ENCODE results near the gene CIRBP.

CIRBP gene

DNA sequence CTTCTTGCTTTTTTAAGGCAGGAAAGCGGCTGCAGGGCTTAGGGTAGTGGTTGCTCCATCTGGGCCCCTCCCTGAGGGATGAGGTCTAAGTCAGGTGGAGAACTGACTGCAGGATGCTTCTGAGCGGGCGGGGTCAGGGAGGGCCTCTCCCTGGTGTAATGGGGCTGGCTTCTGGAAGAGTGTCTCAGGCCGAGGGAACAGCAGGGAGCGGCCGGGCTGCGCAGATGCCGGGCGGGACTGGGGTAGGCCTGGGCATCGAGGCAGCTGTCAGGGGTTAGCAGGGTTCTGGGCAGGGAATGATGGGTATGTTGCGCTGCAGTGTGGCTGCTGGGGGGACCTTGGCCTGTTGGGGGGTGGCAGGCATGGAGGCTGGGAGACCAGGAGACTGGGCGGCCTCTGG lies 8.9 kb downstream of the CIRBP start:
- TF ChIP-seq GATA3 (IDR thresholded peaks at IDR 0.05; ENCODE audit: low read depth, low read length) (no peak), GATA2 (IDR thresholded peaks at IDR 0.05; ENCODE audit: low read depth, low read length) (no peak)

DNA sequence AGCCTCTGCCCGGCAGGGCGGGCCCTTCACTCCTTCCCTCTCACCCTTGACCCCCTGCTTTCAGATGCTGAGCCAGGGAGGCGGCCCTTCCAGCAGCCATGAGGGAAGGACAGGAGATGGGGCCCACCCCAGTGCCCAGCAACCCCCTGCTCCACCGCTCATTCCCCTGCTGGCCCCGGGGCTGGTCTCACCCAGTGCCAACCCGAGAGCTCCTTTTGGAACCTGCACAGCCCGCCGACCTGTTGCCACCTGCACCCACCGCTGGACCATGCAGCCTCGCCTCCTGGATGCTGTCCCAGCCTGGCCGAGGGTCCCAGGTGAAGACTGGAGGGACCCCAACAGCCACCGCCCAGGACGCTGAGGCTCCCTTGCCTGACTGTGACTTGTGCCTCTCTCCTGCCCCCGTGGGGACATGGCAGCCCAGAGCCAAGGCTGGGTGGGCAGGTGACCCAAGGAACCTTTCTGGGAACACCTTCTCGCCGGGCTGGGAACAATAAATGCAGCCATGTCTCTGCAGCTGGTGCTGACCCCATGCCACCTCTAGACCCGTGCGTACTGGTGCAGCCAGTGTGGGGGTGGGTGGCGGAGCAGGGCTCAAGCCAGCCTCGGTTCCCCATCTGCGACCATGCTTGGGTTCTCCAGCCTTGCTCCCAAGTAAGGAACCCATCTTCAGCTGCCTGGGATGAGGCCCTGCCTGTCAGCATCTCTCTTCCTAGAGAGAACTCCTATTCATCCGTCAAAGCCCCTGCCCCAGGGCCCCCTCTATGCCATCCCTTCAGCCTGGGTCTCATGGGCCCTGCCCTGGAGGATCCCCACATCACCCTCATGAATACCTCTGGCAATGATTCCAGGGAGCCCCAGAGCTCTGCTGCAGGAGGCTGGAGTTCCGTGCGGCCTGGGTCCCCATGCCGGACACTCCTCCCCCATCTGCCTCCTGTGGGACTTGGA lies 9.9 kb downstream of the CIRBP start:
- no peak for TF ChIP-seq GATA3 (IDR thresholded peaks at IDR 0.05; ENCODE audit: low read depth, low read length)
- TF ChIP-seq GATA2 (IDR thresholded peaks at IDR 0.05; ENCODE audit: low read depth, low read length) = no peak

DNA sequence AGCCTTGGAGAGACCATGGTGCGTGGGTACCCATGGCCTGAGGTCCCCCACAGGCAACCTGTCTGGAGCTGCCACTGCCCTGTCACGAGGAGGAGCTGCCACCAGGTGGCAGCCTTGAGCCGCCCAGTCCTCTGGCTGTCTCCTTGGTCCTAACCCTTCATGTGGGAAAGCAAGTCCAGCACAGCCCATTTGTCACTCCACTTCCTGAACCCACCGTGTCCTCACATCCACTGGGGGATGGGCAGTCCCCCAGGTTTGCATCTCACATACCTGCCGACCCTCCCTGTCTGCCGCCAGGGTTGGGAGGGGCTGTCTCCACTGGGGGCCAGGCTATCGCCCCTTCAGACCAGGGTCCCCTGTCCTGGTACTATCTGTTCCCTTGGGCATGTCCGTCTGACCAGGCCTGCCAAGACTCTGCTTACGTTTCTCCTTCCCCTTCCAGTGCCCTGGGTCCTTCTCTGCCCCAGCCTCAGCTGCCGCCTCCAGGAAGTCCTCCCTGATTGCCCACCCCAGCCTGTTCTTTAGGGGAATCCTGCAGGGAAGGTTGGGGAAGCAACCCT lies 10.7 kb downstream of the CIRBP start:
- TF ChIP-seq GATA3 (IDR thresholded peaks at IDR 0.05; ENCODE audit: low read depth, low read length) = no peak
- TF ChIP-seq GATA2 (IDR thresholded peaks at IDR 0.05; ENCODE audit: low read depth, low read length) = no peak

DNA sequence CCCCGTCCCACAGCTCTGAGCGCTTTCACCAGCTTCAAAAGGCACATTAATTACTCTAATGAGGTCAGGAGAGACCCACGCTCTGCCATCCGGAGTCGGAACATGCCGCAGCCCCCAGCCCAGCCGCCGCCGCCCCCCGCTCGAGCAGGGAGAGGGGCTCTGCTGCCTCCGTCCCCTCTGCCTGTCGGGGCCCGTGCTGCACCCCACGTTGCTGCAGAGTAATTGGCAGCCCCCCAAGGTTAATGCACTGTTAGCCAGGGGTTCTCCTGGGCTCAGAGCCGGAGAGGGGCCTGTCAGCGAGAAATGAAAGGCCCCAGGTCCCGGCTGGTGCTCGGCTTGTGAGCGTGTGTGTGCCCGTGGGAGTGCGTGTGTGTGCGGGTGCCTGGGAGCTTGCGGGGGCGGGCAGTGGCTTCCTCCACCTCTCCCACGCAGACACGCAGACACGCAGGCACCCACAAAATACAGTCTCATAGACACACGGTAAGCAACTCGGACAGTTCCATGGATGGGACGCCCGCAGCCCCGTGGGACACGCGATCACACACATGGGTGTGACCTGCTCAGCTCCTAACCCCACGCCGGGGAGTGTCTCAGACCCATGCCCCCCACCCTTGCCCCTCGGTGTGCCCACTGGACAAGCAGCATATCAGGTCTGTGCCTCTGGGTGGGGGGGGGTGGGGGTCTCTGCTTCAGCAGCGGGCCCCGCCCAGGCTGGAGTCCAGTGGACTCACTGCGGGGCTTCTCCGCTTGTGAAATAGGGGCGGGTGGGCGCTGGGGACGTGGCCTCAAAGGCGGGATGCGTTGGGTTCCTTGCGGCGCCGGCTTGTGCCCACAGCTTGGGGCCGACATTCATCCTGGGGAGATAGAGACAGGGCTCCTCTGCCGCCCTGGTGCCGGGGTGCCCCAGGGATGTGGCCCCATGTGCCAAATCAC lies 11.8 kb downstream of the CIRBP start:
- TF ChIP-seq GATA3 (IDR thresholded peaks at IDR 0.05; ENCODE audit: low read depth, low read length) (no peak), GATA2 (IDR thresholded peaks at IDR 0.05; ENCODE audit: low read depth, low read length) (no peak)

DNA sequence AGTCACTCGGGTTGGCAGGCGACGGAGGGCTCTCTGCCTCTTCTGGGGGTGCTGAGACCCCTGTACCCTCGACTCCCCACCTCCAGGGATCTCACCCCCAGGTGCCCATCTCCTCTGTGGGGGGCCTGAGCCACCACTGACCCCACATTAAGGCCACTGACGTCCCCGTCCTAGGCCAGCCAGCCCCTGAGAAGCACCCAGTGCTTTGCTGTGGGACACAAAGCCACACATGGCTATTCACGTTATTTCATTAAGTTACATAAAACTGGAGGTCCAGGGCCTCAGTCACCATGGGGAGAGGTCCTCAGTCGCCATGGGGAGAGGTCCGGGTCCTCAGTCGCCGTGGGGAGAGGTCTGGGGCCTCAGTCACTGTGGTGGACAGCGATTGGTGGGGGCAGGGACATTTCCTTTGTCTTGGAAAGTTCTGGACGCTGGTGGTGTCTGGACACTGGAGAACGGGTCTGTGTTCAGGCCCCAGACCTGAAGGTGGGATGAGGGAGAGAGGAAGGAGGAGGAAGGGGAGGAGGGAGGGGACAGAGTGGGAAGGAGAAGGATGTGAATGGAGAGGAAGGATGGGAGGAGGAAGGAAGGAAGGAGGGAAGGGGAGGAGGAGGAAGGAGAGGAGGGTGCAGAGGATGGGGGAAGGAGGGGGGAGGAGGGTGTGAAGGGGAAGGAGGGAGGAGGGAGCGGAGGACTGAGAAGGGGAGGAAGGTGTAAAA lies 12.6 kb downstream of the CIRBP start:
- TF ChIP-seq GATA3 (IDR thresholded peaks at IDR 0.05; ENCODE audit: low read depth, low read length) (no peak), GATA2 (IDR thresholded peaks at IDR 0.05; ENCODE audit: low read depth, low read length) (no peak)

DNA sequence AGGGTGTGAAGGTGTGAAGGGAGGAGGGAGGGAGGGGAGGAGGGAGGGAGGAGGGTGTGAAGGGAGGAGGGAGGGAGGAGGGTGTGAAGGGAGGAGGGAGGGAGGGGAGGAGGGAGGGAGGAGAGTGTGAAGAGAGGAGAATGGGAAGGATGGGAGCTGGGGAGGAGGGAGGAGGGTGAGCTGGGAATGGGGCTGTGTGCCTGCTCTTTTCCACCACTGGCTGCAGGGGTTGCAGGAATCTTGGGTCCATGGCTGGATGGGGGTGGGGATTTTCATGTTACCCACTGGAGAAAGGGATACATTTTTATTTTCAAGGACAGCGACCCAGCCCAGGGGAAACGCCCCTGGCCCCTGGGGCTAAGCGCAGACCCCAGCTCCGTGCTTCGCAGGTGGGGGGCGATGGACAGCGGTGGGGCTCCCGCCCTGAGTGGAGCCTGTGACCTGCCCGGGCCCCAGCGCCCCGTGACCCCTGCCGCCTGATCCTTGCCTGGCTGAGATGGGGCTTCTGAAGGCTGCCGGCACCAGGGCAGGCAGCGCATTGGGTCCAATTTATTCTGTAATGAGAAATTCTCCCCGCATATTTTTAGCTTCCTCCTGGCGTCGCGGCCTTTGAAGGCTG lies 13.6 kb downstream of the CIRBP start:
- no peak for TF ChIP-seq GATA2 (IDR thresholded peaks at IDR 0.05; ENCODE audit: low read depth, low read length)
- TF ChIP-seq GATA3 (IDR thresholded peaks at IDR 0.05; ENCODE audit: low read depth, low read length) = no peak

DNA sequence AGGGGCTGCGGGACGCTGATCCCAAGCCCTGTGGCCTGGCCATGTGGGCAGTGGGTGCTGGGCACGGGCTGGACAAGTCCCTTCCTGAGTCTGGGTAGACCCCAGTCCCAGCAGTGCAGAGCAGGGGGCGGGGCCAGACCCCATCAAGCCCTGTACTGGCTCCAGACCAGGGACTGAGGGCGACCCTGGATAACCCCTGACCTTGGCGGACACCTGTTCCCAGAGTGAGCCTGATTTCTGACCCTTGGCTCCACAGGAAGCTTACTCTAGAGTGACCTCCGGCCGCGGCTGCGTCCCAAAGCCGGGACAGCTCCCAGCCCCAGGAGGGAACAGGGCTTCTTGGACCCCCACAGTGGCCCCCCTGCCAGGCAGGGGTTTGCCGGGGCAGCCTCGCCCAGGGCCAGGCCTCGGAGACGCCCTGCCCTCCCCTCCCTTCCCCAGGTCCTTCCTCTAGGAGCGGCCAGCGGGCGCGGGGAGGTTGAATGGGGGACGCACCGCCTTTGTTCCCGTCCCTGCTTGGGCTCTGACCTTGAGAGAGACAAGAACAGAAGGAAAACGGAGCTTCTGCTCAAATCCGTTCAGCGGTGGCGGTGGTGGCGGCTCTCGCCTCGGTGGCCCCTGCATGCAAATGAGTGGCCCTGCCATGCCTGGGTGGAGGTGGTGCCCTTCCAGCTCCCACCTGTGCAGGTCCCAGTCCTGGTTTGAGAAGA lies 14.2 kb downstream of the CIRBP start:
- TF ChIP-seq GATA3 (IDR thresholded peaks at IDR 0.05; ENCODE audit: low read depth, low read length) = no peak

DNA sequence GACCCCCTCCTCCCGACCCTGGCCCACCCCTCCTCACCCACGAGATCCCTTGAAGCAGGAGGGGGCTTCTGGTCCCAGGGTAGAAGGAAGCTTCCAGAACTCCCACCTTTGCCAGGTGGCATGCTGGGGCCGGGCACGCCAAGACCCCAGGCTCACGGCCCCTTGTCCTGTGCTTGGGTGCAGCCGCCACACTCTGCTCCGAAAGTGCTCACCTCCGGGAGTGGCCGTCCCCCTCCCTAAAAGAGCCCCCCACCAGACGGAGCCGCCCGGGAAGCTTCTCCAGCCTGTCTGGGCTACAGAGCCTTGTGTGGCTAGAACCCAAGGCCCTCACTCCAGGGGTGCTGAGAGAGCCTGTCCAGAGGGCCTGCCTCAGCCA lies 14.8 kb downstream of the CIRBP start:
- TF ChIP-seq GATA3 (IDR thresholded peaks at IDR 0.05; ENCODE audit: low read depth, low read length) (no peak), GATA2 (IDR thresholded peaks at IDR 0.05; ENCODE audit: low read depth, low read length) (no peak)

DNA sequence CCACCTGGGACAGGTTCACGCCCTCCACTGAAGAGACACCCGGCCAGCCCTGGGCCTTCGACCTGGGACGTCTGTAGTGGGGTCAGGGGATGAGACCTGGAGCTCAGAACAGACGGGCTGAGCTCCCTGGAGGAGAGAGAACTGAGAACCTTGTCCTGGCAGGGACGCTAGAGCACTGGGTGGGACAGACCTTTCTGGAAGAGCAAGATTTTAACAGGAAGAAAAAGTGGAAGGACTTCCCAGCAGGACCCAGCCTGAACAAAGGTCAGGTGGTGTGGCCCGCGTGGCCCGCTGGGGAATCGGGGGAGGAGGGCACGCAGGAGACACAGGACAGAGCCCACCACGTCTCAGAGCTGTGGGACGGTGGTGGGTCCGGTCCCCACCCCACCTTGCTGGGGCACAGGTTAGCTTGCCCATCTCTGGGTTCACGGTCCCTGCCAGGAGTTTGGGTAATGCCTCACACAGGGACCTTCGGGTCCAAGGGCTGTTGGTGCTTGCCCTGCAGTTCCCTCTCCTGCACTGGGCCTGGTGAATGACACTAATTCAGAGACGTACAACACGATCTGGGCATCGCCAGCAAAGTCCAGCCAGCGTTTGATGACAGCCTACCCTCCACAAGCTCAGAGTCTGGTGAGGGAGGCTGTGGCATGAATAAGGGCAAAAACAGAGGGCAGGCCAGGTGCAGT lies 15.3 kb downstream of the CIRBP start:
- TF ChIP-seq GATA2 (IDR thresholded peaks at IDR 0.05; ENCODE audit: low read depth, low read length) (no peak), GATA3 (IDR thresholded peaks at IDR 0.05; ENCODE audit: low read depth, low read length) (no peak)

DNA sequence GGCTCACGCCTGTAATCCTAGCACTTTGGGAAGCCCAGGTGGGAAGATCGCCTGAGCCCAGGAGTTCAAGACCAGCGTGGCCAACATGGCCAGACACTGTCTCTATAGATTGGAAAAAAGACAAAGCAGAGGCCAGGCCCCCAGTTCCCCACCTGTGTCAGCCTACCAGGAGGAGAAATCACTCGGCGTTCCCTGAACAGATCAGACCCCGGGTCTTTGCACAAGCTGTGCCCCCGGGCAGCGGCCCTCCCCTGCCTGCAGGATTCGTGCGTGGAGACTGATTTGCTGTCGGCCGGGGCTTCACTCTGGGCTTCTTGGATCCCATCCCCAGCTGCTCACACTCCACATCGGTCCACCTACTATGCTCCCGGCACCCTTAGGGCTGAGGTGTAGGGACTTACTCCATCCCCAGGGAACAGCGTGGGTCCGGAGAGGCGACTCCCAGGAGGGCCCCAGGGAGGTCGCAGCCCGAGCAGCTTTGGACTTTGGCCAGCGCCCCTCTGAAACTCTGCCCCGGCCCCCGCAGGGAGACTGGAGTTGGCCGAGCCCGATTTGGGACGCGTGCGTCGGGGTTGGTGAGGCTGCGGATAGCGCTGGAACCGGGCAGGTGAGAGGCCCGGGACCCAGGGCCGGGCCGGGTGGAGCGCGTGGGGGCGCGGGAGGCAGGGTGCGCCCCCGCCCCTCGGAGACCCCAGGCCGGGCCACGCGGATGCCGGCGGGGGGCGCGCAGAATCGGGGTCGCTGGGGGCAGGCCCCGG lies 16.0 kb downstream of the CIRBP start:
- TF ChIP-seq GATA3 (IDR thresholded peaks at IDR 0.05; ENCODE audit: low read depth, low read length) (no peak), GATA2 (IDR thresholded peaks at IDR 0.05; ENCODE audit: low read depth, low read length) (no peak)

DNA sequence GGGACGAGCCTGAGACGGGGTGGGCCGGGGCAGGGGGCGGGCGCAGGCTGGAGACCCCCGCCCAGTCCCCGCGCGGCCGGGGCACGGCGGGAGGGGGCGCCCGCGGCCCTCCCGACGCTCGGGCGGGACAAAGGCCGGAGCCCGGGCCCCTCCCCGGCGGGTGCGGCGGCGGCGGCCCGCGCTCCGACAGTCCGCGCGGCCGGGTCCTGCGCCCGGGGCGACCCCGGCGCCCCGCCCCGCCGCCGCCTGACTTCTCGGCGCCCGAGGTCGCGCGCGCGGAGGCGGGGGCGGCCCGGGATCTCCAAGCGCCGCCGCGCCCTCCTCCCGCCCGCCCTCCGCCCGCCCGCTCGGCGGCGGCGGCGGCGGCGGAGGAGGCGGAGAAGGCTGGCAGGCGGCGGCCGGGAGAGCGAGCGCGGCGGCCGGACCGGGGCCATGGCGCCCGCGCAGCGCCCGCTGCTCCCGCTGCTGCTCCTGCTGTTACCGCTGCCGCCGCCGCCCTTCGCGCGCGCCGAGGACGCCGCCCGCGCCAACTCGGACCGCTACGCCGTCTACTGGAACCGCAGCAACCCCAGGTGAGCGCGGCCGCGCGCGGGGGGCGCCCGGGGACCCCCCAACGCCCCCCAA lies 16.7 kb downstream of the CIRBP start, which contains the start of gene EFNA2:
TSS of gene EFNA2 (plus strand) at position 137 of the 624 bp plus-strand sequence. CDS start at position 433, 296 bp downstream.
- no peak for TF ChIP-seq GATA3 (IDR thresholded peaks at IDR 0.05; ENCODE audit: low read depth, low read length)

Measured in SH-SY5Y (cell line).